Mesodermal cell (in vitro differentiated cells): ENCODE results near the gene ARHGEF28.
A peak's percentile ranks its signal among the peaks of the same experiment; 100 is the strongest.

Source experiments
- H3K27ac ChIP-seq: 2 replicates; pipeline ENCODE4 v1.7.0; 2013; ENCODE audit warnings: mild to moderate bottlenecking, low read depth, low read length, moderate library complexity; ENCODE audit not compliant: severe bottlenecking
- H3K36me3 ChIP-seq: 2 replicates; pipeline ENCODE4 v1.7.1; 2013; ENCODE audit warnings: mild to moderate bottlenecking, low read length, moderate library complexity; ENCODE audit not compliant: control insufficient read depth, insufficient read depth
- H3K4me1 ChIP-seq: one replicate; pipeline ENCODE4 v1.7.1; 2013; ENCODE audit warnings: mild to moderate bottlenecking, low read length; ENCODE audit not compliant: insufficient read depth, control insufficient read depth, poor library complexity, severe bottlenecking
- H3K4me3 ChIP-seq: 2 replicates; pipeline ENCODE4 v1.7.0; 2013; ENCODE audit warnings: low read length, control low read depth, mild to moderate bottlenecking; ENCODE audit not compliant: insufficient read depth, poor library complexity, severe bottlenecking; ENCODE audit errors: extremely low read depth
- H3K9me3 ChIP-seq: 2 replicates; pipeline ENCODE4 v1.7.1; 2013; ENCODE audit warnings: mild to moderate bottlenecking, low read length, moderate library complexity; ENCODE audit not compliant: control insufficient read depth
- WGBS, 2 experiments: methylation state at CpG; one replicate each; pipeline ENCODE4 v1.1.5; 2013; ENCODE audit warnings: missing lambda C conversion rate in 2 of 2; ENCODE audit not compliant: insufficient coverage in 2 of 2; 5-methylcytosine and 5-hydroxymethylcytosine counted together

Gene ARHGEF28

GRCh38 chr5:73623901-73624404, 2.0 kb upstream of the ARHGEF28 start:
- WGBS, 2 experiments, result 86 to 90% methylated on average over 2 of the region's 2 CpGs

DNA sequence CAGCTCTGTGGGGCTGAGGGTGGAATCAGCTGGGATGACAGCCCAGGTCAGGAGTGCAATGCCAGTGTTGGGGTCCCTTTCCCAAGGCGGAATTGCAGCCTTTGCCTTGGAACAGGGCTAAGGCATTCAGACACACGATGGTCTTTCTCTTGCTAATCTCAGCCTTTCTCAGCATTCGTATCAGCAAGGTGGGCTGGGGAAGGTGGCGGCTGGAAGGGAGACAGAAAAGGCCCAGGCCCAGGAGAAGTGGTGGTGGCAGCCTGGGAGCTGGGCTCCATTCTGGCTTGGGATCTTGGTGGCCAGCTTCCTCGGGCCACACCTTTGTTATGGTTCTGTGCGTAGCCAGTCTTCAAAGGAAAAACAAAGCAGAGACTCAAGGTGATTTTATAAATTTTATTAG, 1.1 kb upstream of the ARHGEF28 start:
- 92 to 93% methylated on average over 2 of the region's 6 CpGs for WGBS, 2 experiments
- H3K27ac ChIP-seq, result no peak overlapping the region
- no peaks in the 10 kb centered on the region for H3K4me1 ChIP-seq
- H3K9me3 ChIP-seq, result no peaks in the 10 kb centered on the region
- no peak overlapping the region for H3K4me3 ChIP-seq
- no peaks in the 10 kb centered on the region for H3K36me3 ChIP-seq

More at GRCh38 chr5:73623901-73624404, 2.0 kb upstream of the ARHGEF28 start:
- H3K9me3 ChIP-seq, result no peaks in the 10 kb centered on the region
- H3K27ac ChIP-seq, result no peak overlapping the region
- no peaks in the 10 kb centered on the region for H3K36me3 ChIP-seq
- H3K4me1 ChIP-seq, result no peaks in the 10 kb centered on the region
- H3K4me3 ChIP-seq, result no peak overlapping the region

DNA sequence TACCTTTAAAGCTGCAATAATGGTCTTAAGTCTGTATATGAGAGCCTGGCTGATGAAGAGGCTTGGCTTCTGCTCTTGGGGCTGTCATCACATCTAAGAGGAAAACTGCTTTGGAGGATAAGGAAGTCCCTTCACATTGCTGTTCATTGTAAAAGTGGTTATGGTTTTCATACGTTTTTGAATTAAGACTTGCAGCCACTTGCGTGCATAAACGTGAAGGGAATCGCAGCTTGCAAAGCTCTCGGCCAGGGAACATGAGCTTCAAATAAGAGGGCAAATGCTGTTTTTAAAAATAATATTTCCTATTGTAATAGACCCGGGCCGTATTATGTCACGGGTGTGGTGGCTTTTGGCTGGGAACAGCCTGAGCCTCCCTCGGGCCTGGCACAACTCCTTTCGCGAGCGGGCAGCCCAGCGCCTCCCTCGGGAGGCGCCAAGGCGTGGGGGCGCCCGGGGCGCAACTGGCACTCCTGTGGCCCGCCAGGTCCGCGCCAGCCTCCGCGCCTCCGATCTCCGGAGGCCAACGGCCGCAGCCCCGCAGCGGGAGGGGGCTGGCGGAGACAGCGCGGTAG, 538 bp upstream of the ARHGEF28 start:
- peak overlapping the region; percentile 52 for H3K4me3 ChIP-seq
- WGBS, 2 experiments, result 15 to 17% methylated on average over 31 to 33 of the region's 33 CpGs
- no peak overlapping the region for H3K27ac ChIP-seq
- H3K9me3 ChIP-seq, result no peaks in the 10 kb centered on the region
- H3K4me1 ChIP-seq, result no peaks in the 10 kb centered on the region
- H3K36me3 ChIP-seq, result no peaks in the 10 kb centered on the region

GRCh38 chr5:73626814-73627313, 868 bp downstream of the ARHGEF28 start:
- H3K27ac ChIP-seq, result no peak overlapping the region
- H3K4me1 ChIP-seq, result no peaks in the 10 kb centered on the region
- no peaks in the 10 kb centered on the region for H3K36me3 ChIP-seq
- peak overlapping the region; percentile 52 for H3K4me3 ChIP-seq
- no peaks in the 10 kb centered on the region for H3K9me3 ChIP-seq
- WGBS, 2 experiments, result 81 to 90% methylated on average over 10 to 13 of the region's 14 CpGs

- H3K36me3 ChIP-seq, result no peaks in the 10 kb centered on the region
Measured at GRCh38 chr5:73629456-73629855, 3.5 kb downstream of the ARHGEF28 start.

GRCh38 chr5:73630765-73631164, 4.8 kb downstream of the ARHGEF28 start:
- Histone ChIP-seq H3K4me1 (no peaks in the 10 kb centered on the region), H3K27ac (no peak overlapping the region), H3K36me3 (no peaks in the 10 kb centered on the region), H3K9me3 (no peaks in the 10 kb centered on the region), H3K4me3 (no peak overlapping the region)

More at GRCh38 chr5:73629456-73629855, 3.5 kb downstream of the ARHGEF28 start:
- H3K4me3 ChIP-seq, result no peak overlapping the region
- no peak overlapping the region for H3K27ac ChIP-seq
- H3K4me1 ChIP-seq, result no peaks in the 10 kb centered on the region
- no peaks in the 10 kb centered on the region for H3K9me3 ChIP-seq

DNA sequence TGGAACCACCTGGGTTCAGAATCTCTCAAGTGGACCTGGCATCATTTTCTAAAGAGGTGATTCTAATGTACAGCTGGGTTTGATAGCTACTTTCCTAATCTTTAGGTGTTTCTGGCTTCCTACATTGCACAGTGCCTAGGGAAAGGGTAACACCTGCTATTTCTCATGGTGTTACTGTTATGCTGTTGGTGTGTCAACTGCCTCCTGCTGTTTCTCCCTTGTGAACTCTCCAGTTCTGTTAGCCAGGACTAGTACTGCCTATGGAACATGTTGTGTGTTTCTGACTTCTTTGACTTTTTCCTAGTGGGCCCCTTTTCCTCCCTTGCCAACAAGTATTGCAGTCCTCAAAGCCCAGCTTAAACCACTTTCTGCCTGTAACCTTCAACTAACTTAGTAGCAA, 5.5 kb downstream of the ARHGEF28 start:
- Histone ChIP-seq H3K36me3 (no peaks in the 10 kb centered on the region), H3K27ac (no peak overlapping the region), H3K4me3 (no peak overlapping the region), H3K4me1 (no peaks in the 10 kb centered on the region), H3K9me3 (no peaks in the 10 kb centered on the region)

- Histone ChIP-seq H3K4me3 (no peak overlapping the region), H3K36me3 (no peaks in the 10 kb centered on the region), H3K27ac (no peak overlapping the region), H3K4me1 (no peaks in the 10 kb centered on the region), H3K9me3 (no peaks in the 10 kb centered on the region)
- 88 to 98% methylated on average over 5 of the region's 5 CpGs for WGBS, 2 experiments
Measured at GRCh38 chr5:73633060-73633459, 7.1 kb downstream of the ARHGEF28 start.

DNA sequence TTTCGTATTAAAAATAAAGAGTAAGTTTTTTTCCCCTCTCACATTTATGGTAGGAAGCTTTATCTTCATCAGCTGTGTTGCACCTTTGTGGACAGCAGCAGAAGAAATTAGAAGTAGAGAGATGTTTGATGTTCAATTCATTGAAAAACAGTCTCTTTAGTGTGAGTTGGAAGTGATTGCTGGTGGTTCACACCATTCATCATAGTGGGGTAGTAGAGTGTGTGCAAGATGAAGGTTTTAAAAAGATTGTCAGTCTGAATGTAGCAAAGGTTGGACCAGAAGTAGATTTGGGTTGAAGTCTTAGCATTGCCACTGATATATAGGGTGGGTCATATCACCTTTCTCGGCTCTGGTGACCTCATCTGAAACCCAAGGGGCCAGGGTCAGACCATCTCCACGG, 10.4 kb downstream of the ARHGEF28 start:
- no peak overlapping the region for H3K27ac ChIP-seq
- H3K36me3 ChIP-seq, result no peaks in the 10 kb centered on the region
- H3K9me3 ChIP-seq, result no peaks in the 10 kb centered on the region
- 100% methylated on average over 1 of the region's 3 CpGs for WGBS, 2 experiments
- H3K4me1 ChIP-seq, result peaks cover 18% of the 10 kb centered on the region
- no peak overlapping the region for H3K4me3 ChIP-seq

GRCh38 chr5:73637565-73637964, 11.6 kb downstream of the ARHGEF28 start:
- Histone ChIP-seq H3K27ac (no peak overlapping the region), H3K9me3 (no peaks in the 10 kb centered on the region), H3K4me1 (peaks cover 21% of the 10 kb centered on the region), H3K36me3 (no peaks in the 10 kb centered on the region), H3K4me3 (no peak overlapping the region)
- 100% methylated on average over 1 to 2 of the region's 2 CpGs for WGBS, 2 experiments

DNA sequence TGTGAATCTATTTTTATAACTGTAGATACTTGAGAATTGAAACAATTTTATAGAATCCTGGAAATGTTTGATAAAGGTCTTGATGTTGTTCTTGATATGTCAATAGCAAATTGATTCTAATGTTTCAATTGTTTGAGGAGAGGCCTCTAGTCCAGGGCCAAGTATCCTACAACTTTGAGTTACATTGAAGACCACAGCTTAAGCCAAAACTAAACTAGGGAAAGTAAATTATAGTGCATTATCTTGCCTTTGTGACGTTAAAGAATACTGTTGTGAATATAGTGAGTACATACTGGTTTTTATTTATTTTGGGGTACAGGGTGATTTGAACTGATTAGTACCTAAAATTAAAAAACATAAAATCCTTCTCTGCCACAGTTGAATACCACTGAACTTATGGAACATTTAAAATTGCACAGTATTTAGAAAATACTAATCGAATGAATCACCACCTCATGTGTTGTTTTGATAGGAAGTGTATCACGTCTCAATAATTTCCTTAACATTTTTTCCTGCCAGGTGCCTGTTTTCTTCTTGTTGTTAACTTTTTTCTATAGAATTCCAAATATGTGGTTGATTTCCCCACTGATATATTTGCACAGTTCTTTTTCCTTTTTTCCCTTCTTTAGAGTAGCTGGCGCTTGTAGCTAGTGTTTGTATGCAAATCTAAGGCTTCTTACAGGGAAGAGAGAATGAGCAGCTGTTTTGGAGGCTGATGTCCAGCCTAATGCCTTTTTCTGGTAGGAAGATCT, 12.5 kb downstream of the ARHGEF28 start:
- no peak overlapping the region for H3K4me3 ChIP-seq

More for the DNA sequence above, 12.5 kb downstream of the ARHGEF28 start:
- no peaks in the 10 kb centered on the region for H3K36me3 ChIP-seq
- no peaks in the 10 kb centered on the region for H3K9me3 ChIP-seq
- H3K4me1 ChIP-seq, result peaks cover 21% of the 10 kb centered on the region
- no peak overlapping the region for H3K27ac ChIP-seq
- WGBS, 2 experiments, result 80% methylated on average over 1 of the region's 4 CpGs; no CpG with 5 or more reads in 1 of the 2 experiments
